Stimulated activated CD4-positive, alpha-beta T cell treated with anti-CD3 and anti-CD28 coated beads, Interleukin-12 subunit alpha, Interleukin-12 subunit beta, amount 100 ng/mL, for 24 hours (primary cell): ENCODE results near the gene MYL1.

Source experiments
- DNase-seq, 2 experiments: peaks; one replicate each; pipeline ENCODE4 v3.0.0-alpha.2; 2020; ENCODE audit warnings: low read depth in 2 of 2

Gene MYL1

GRCh38 chr2:210267698-210268097, 47.3 kb downstream of the MYL1 start:
- DNase-seq: no peak

DNA sequence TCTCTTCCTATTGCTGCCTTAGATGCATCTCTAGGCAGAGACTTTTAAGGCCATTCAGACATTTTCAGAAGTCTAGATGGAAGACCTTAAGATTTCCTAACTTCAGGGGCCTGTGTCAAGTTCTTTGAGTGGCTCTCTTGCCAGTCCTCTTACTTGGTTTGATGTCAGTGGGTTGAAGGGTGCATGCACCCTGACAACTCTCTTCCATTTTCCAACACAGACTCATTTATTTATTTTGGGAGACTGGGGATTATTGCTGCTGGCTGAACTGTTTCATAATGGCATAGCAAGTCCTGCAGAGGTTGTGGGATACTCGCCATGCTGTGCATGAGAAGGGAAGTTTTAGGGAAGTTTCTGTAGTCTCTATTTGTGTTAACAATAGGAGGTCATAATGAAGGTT, 50.7 kb downstream of the MYL1 start:
- DNase-seq: no peak

- DNase-seq: no peak
Observed at GRCh38 chr2:210263841-210264240, 51.1 kb downstream of the MYL1 start.

- no peak for DNase-seq
Observed at GRCh38 chr2:210262036-210262435, 52.9 kb downstream of the MYL1 start.

DNA sequence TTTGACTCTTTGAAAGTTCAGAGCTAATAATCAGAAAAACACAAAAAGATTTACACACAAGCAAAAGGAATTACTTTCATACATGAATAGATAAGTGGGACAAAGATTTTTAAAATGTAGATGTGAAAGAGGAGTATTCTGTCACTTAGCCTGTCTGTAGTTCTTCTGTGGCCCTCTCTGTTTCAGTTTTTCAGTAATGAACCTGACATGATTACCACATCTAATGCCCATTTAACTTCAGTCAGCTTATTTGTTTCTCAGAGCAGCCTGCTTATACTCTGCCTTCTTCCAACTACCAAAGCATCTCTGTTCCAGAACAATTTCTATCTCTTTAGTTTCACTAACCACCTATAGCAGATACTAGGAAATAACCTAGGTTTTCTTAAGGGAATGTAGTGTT, 55.3 kb downstream of the MYL1 start:
- DNase-seq: no peak

DNA sequence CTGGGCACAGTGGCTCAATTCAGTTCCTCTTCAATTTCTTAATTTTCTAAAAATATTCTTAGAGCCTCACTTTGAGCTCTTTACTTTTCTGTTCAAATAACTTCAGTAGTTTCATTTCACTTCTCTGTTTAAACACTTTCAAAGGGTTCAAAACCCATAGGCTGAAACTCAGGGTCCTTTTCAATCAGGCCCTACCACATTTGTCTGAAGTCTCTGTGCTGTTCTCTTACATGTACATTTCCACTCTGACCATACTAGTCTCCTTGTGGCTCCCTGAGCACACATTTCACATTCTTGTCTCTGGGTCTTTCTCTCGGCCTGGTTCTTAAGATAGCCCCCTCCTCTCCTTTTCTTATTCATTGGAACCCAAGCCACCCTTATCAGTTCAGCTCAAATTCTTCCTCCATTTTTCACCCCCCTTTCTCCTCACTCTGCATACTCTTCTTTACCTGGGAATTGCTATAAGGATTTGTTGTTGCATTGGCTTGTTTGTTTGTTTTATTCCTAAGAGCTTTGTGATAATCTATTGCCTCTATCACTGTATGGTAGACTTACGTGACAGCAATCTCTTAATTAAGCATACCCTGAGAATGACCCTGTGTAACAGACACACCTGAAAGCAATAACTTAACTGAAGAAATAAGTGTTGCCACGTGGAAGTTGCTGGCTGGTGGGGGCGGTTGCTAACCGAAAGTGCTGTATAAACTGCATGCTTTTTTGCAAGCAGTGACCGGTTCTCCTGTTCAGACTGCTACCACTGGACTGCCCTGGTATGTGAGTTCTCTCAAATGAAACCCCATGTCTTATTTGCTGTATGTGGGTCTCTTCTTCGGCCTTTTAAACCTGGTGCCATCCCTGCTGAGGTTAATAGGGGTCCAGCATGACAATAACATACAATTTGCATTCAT, 62.0 kb downstream of the MYL1 start:
- DNase-seq: no peak

- DNase-seq: no peak
Observed at GRCh38 chr2:210250622-210251021, 64.4 kb downstream of the MYL1 start.
